ENCODE results near the gene OR2D3. TPM values are rescaled to one million over a fixed set of nuclear protein-coding genes. Genes with fewer than 3 reads are reported as not detected.
"Not testable (repeated sequence)": the region's sequence is repeated elsewhere in the genome, so short reads cannot be mapped to it uniquely, and the experiment has no call there.

OR2D3 gene
- polyA plus RNA-seq, 4 donors, result not detected

GRCh38 chr11:6892400-6892799 is 28.4 kb upstream of the OR2D3 start, which contains the start of gene OR2D2:
TSS of gene OR2D2 (minus strand) at chr11:6892500. CDS start at chr11:6892500, 0 bp downstream.
- no peaks in the 10 kb centered on the region for H3K9me3 ChIP-seq (ENCODE audit: control insufficient read depth in 2 of 2, insufficient read depth in 1 of 2, low read depth in 1 of 2, low read length in 1 of 2)
- no peak for DNase-seq
- no peaks in the 10 kb centered on the region for H3K27me3 ChIP-seq (ENCODE audit: control insufficient read depth in 3 of 3, insufficient read depth in 3 of 3, low read length in 3 of 3)
- H3K27ac ChIP-seq (ENCODE audit: low read depth in 1 of 3, low read length in 2 of 3), result no peak within 1 kb of the TSS
- no peaks in the 10 kb centered on the region for H3K36me3 ChIP-seq (ENCODE audit: control insufficient read depth in 3 of 3, insufficient read depth in 2 of 3, low read depth in 1 of 3, low read length in 3 of 3)
- WGBS, 3 donors, result 64 to 81% (median 80%) methylated on average over 2 of the region's 2 CpGs
- no peaks in the 10 kb centered on the region for H3K4me1 ChIP-seq (ENCODE audit: control insufficient read depth in 3 of 3, insufficient read depth in 2 of 3, low read depth in 1 of 3, low read length in 2 of 3)
- FAIRE-seq, result no peak
- H3K4me3 ChIP-seq (ENCODE audit: low read depth in 1 of 3, low read length in 3 of 3), result no peak within 1 kb of the TSS

DNA sequence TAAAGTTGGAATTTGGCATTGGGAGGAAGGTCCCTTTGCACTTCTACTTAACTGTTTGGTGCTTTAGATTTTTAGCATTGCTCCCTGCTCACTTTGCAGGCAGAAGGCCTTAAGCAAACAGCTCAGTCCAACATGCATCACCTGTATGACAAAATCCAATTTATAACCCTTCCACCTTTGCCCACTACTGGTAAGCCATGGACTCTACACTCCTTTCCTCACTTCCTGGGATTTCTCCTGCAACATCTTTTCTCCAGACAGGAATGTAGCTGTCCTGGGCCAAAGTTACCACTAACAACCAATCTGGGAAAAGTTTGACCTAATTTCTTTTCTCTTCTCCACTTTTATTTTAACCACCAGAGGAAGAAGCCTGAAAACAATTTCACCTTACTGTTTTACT is 26.7 kb upstream of the OR2D3 start:
- Histone ChIP-seq H3K4me1 (ENCODE audit: control insufficient read depth in 3 of 3, insufficient read depth in 2 of 3, low read depth in 1 of 3, low read length in 2 of 3) (no peaks in the 10 kb centered on the region), H3K27ac (ENCODE audit: low read depth in 1 of 3, low read length in 2 of 3) (no peak overlapping the region), H3K36me3 (ENCODE audit: control insufficient read depth in 3 of 3, insufficient read depth in 2 of 3, low read depth in 1 of 3, low read length in 3 of 3) (no peaks in the 10 kb centered on the region), H3K27me3 (ENCODE audit: control insufficient read depth in 3 of 3, insufficient read depth in 3 of 3, low read length in 3 of 3) (no peaks in the 10 kb centered on the region), H3K9me3 (ENCODE audit: control insufficient read depth in 2 of 2, insufficient read depth in 1 of 2, low read depth in 1 of 2, low read length in 1 of 2) (no peaks in the 10 kb centered on the region), H3K4me3 (ENCODE audit: low read depth in 1 of 3, low read length in 3 of 3) (no peak overlapping the region)
- DNase-seq, result peak in 1 of 2 donors; percentile 5
- FAIRE-seq, result no peak

- H3K4me1 ChIP-seq (ENCODE audit: control insufficient read depth in 3 of 3, insufficient read depth in 2 of 3, low read depth in 1 of 3, low read length in 2 of 3), result no peaks in the 10 kb centered on the region
These were observed 25.8 kb upstream of the OR2D3 start for GRCh38 chr11:6895010-6895409.

GRCh38 chr11:6898911-6899310 is 21.9 kb upstream of the OR2D3 start:
- DNase-seq (no peak), FAIRE-seq (no peak)
- Histone ChIP-seq H3K9me3 (ENCODE audit: control insufficient read depth in 2 of 2, insufficient read depth in 1 of 2, low read depth in 1 of 2, low read length in 1 of 2) (no peaks in the 10 kb centered on the region), H3K27me3 (ENCODE audit: control insufficient read depth in 3 of 3, insufficient read depth in 3 of 3, low read length in 3 of 3) (no peaks in the 10 kb centered on the region), H3K27ac (ENCODE audit: low read depth in 1 of 3, low read length in 2 of 3) (no peak overlapping the region), H3K4me1 (ENCODE audit: control insufficient read depth in 3 of 3, insufficient read depth in 2 of 3, low read depth in 1 of 3, low read length in 2 of 3) (no peaks in the 10 kb centered on the region), H3K4me3 (ENCODE audit: low read depth in 1 of 3, low read length in 3 of 3) (no peak overlapping the region), H3K36me3 (ENCODE audit: control insufficient read depth in 3 of 3, insufficient read depth in 2 of 3, low read depth in 1 of 3, low read length in 3 of 3) (no peaks in the 10 kb centered on the region)
- WGBS, 3 donors, result 29 to 50% (median 30%) methylated on average over 1 of the region's 1 CpG

More at GRCh38 chr11:6895010-6895409, 25.8 kb upstream of the OR2D3 start:
- no peaks in the 10 kb centered on the region for H3K27me3 ChIP-seq (ENCODE audit: control insufficient read depth in 3 of 3, insufficient read depth in 3 of 3, low read length in 3 of 3)
- H3K27ac ChIP-seq (ENCODE audit: low read depth in 1 of 3, low read length in 2 of 3), result no peak overlapping the region
- H3K4me3 ChIP-seq (ENCODE audit: low read depth in 1 of 3, low read length in 3 of 3), result no peak overlapping the region
- no peaks in the 10 kb centered on the region for H3K36me3 ChIP-seq (ENCODE audit: control insufficient read depth in 3 of 3, insufficient read depth in 2 of 3, low read depth in 1 of 3, low read length in 3 of 3)
- H3K9me3 ChIP-seq (ENCODE audit: control insufficient read depth in 2 of 2, insufficient read depth in 1 of 2, low read depth in 1 of 2, low read length in 1 of 2), result no peaks in the 10 kb centered on the region
- DNase-seq, result no peak
- no peak for FAIRE-seq

GRCh38 chr11:6900327-6900999 is 20.3 kb upstream of the OR2D3 start:
- no peak overlapping the region for H3K4me3 ChIP-seq (ENCODE audit: low read depth in 1 of 3, low read length in 3 of 3)
- FAIRE-seq (no peak), DNase-seq (no peak)
- H3K4me1 ChIP-seq (ENCODE audit: control insufficient read depth in 3 of 3, insufficient read depth in 2 of 3, low read depth in 1 of 3, low read length in 2 of 3), result no peaks in the 10 kb centered on the region
- no peaks in the 10 kb centered on the region for H3K9me3 ChIP-seq (ENCODE audit: control insufficient read depth in 2 of 2, insufficient read depth in 1 of 2, low read depth in 1 of 2, low read length in 1 of 2)
- no peak overlapping the region for H3K27ac ChIP-seq (ENCODE audit: low read depth in 1 of 3, low read length in 2 of 3)
- H3K36me3 ChIP-seq (ENCODE audit: control insufficient read depth in 3 of 3, insufficient read depth in 2 of 3, low read depth in 1 of 3, low read length in 3 of 3), result no peaks in the 10 kb centered on the region
- H3K27me3 ChIP-seq (ENCODE audit: control insufficient read depth in 3 of 3, insufficient read depth in 3 of 3, low read length in 3 of 3), result no peaks in the 10 kb centered on the region
- WGBS, 3 donors, result 39 to 54% (median 50%) methylated on average over 2 of the region's 2 CpGs

GRCh38 chr11:6904804-6905203 is 16.0 kb upstream of the OR2D3 start:
- FAIRE-seq, result not testable (repeated sequence)
- 82 to 89% (median 82%) methylated on average over 12 to 13 of the region's 13 CpGs for WGBS, 3 donors

GRCh38 chr11:6911378-6911777 is 9.4 kb upstream of the OR2D3 start:
- no peaks in the 10 kb centered on the region for H3K36me3 ChIP-seq (ENCODE audit: control insufficient read depth in 3 of 3, insufficient read depth in 2 of 3, low read depth in 1 of 3, low read length in 3 of 3)
- H3K27ac ChIP-seq (ENCODE audit: low read depth in 1 of 3, low read length in 2 of 3), result no peak overlapping the region
- FAIRE-seq (no peak), DNase-seq (no peak)
- no peaks in the 10 kb centered on the region for H3K4me1 ChIP-seq (ENCODE audit: control insufficient read depth in 3 of 3, insufficient read depth in 2 of 3, low read depth in 1 of 3, low read length in 2 of 3)
- H3K4me3 ChIP-seq (ENCODE audit: low read depth in 1 of 3, low read length in 3 of 3), result no peak overlapping the region
- H3K9me3 ChIP-seq (ENCODE audit: control insufficient read depth in 2 of 2, insufficient read depth in 1 of 2, low read depth in 1 of 2, low read length in 1 of 2), result no peaks in the 10 kb centered on the region
- no peaks in the 10 kb centered on the region for H3K27me3 ChIP-seq (ENCODE audit: control insufficient read depth in 3 of 3, insufficient read depth in 3 of 3, low read length in 3 of 3)
- WGBS, 3 donors, result 82 to 97% (median 83%) methylated on average over 3 of the region's 3 CpGs

More at GRCh38 chr11:6904804-6905203, 16.0 kb upstream of the OR2D3 start:
- not testable (repeated sequence) for H3K27me3 ChIP-seq (ENCODE audit: control insufficient read depth in 3 of 3, insufficient read depth in 3 of 3, low read length in 3 of 3); H3K9me3 ChIP-seq (ENCODE audit: control insufficient read depth in 2 of 2, insufficient read depth in 1 of 2, low read depth in 1 of 2, low read length in 1 of 2); DNase-seq; H3K27ac ChIP-seq (ENCODE audit: low read depth in 1 of 3, low read length in 2 of 3); H3K4me3 ChIP-seq (ENCODE audit: low read depth in 1 of 3, low read length in 3 of 3); H3K4me1 ChIP-seq (ENCODE audit: control insufficient read depth in 3 of 3, insufficient read depth in 2 of 3, low read depth in 1 of 3, low read length in 2 of 3); H3K36me3 ChIP-seq (ENCODE audit: control insufficient read depth in 3 of 3, insufficient read depth in 2 of 3, low read depth in 1 of 3, low read length in 3 of 3)

GRCh38 chr11:6911948-6912347 is 8.9 kb upstream of the OR2D3 start:
- Histone ChIP-seq H3K4me3 (ENCODE audit: low read depth in 1 of 3, low read length in 3 of 3) (no peak overlapping the region), H3K9me3 (ENCODE audit: control insufficient read depth in 2 of 2, insufficient read depth in 1 of 2, low read depth in 1 of 2, low read length in 1 of 2) (no peaks in the 10 kb centered on the region), H3K4me1 (ENCODE audit: control insufficient read depth in 3 of 3, insufficient read depth in 2 of 3, low read depth in 1 of 3, low read length in 2 of 3) (no peaks in the 10 kb centered on the region), H3K27ac (ENCODE audit: low read depth in 1 of 3, low read length in 2 of 3) (no peak overlapping the region), H3K27me3 (ENCODE audit: control insufficient read depth in 3 of 3, insufficient read depth in 3 of 3, low read length in 3 of 3) (no peaks in the 10 kb centered on the region), H3K36me3 (ENCODE audit: control insufficient read depth in 3 of 3, insufficient read depth in 2 of 3, low read depth in 1 of 3, low read length in 3 of 3) (no peaks in the 10 kb centered on the region)
- WGBS, 3 donors, result 31 to 63% (median 38%) methylated on average over 3 of the region's 3 CpGs
- no peak for FAIRE-seq
- no peak for DNase-seq

DNA sequence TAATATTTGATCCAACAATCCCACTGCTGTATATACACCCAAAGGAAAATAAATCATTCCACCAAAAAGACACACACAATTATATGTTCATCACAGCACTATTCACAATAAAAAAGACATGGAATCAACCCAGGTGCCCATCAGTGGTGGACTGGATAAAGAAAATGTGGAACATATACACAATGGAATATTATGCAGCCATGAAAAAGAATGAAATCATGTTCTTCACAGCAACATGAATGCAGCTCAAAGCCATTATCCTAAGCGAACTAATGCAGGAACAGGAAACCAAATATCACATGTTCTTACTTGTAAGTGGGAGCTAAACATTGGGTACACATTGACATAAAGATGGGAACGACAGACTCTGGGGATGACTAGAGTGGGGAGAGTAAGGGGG is 1.1 kb upstream of the OR2D3 start:
- no peak overlapping the region for H3K27ac ChIP-seq (ENCODE audit: low read depth in 1 of 3, low read length in 2 of 3)
- H3K4me1 ChIP-seq (ENCODE audit: control insufficient read depth in 3 of 3, insufficient read depth in 2 of 3, low read depth in 1 of 3, low read length in 2 of 3), result no peaks in the 10 kb centered on the region
- H3K36me3 ChIP-seq (ENCODE audit: control insufficient read depth in 3 of 3, insufficient read depth in 2 of 3, low read depth in 1 of 3, low read length in 3 of 3), result no peaks in the 10 kb centered on the region
- no peaks in the 10 kb centered on the region for H3K27me3 ChIP-seq (ENCODE audit: control insufficient read depth in 3 of 3, insufficient read depth in 3 of 3, low read length in 3 of 3)
- no peaks in the 10 kb centered on the region for H3K9me3 ChIP-seq (ENCODE audit: control insufficient read depth in 2 of 2, insufficient read depth in 1 of 2, low read depth in 1 of 2, low read length in 1 of 2)
- DNase-seq, result no peak
- WGBS, 3 donors, result 27 to 55% (median 51%) methylated on average over 2 of the region's 2 CpGs
- FAIRE-seq, result no peak
- H3K4me3 ChIP-seq (ENCODE audit: low read depth in 1 of 3, low read length in 3 of 3), result no peak overlapping the region

Data from small intestine (tissue), 7 donors.